Activated CD8-positive, alpha-beta memory T cell treated with anti-CD3 and anti-CD28 coated beads for 24 hours (primary cell): ENCODE data around the gene GALNTL6.
"Not testable (repeated sequence)": the region's sequence is repeated elsewhere in the genome, so short reads cannot be mapped to it uniquely, and the experiment has no call there.

Experiments
- DNase-seq: peaks from one replicate; pipeline ENCODE4 v3.0.0-alpha.2; 2020

The GALNTL6 gene

GRCh38 chr4:172776203-172776861, 963.1 kb downstream of the GALNTL6 start:
- DNase-seq = no peak

GRCh38 chr4:172777729-172778431, 964.7 kb downstream of the GALNTL6 start:
- DNase-seq = no peak

- DNase-seq = no peak
Observed at GRCh38 chr4:172778583-172778982, 965.4 kb downstream of the GALNTL6 start.

GRCh38 chr4:172780566-172781081, 967.4 kb downstream of the GALNTL6 start:
- DNase-seq = no peak

GRCh38 chr4:172785613-172786012, 972.4 kb downstream of the GALNTL6 start:
- no peak for DNase-seq

- DNase-seq = no peak
Observed at GRCh38 chr4:172786039-172786792, 973.0 kb downstream of the GALNTL6 start.

- DNase-seq = no peak
Observed at GRCh38 chr4:172787111-172787510, 973.9 kb downstream of the GALNTL6 start.

GRCh38 chr4:172791841-172792240, 978.6 kb downstream of the GALNTL6 start:
- DNase-seq = no peak

GRCh38 chr4:172793565-172794306, 980.5 kb downstream of the GALNTL6 start:
- no peak for DNase-seq

- no peak for DNase-seq
Observed at GRCh38 chr4:172794307-172794703, 981.1 kb downstream of the GALNTL6 start.

- DNase-seq = not testable (repeated sequence)
Observed at GRCh38 chr4:172797281-172797680, 984.1 kb downstream of the GALNTL6 start.

GRCh38 chr4:172802032-172802431, 988.8 kb downstream of the GALNTL6 start:
- no peak for DNase-seq

GRCh38 chr4:172806841-172807240, 993.6 kb downstream of the GALNTL6 start:
- no peak for DNase-seq

- no peak for DNase-seq
Observed at GRCh38 chr4:172808196-172808595, 995.0 kb downstream of the GALNTL6 start.

- no peak for DNase-seq
Observed at GRCh38 chr4:172809319-172809718, 996.1 kb downstream of the GALNTL6 start.

- DNase-seq = no peak
Observed at GRCh38 chr4:172813359-172813923, 1000.2 kb downstream of the GALNTL6 start.

- DNase-seq = no peak
Observed at GRCh38 chr4:172815499-172816164, 1002.4 kb downstream of the GALNTL6 start.

- no peak for DNase-seq
Observed at GRCh38 chr4:172818901-172819300, 1005.7 kb downstream of the GALNTL6 start.

GRCh38 chr4:172819353-172819752, 1006.1 kb downstream of the GALNTL6 start:
- no peak for DNase-seq

- DNase-seq = no peak
Observed at GRCh38 chr4:172822331-172822730, 1009.1 kb downstream of the GALNTL6 start.

- DNase-seq = no peak
Observed at GRCh38 chr4:172826346-172826745, 1013.1 kb downstream of the GALNTL6 start.

- DNase-seq = no peak
Observed at GRCh38 chr4:172826861-172827260, 1013.7 kb downstream of the GALNTL6 start.
